ENCODE measurements around the gene INSYN2B. TPM values are rescaled to one million over a fixed set of nuclear protein-coding genes. Genes with fewer than 3 reads are reported as not detected.

Gene INSYN2B
- polyA plus RNA-seq, 1 donor (not counting 4 experiments of a cell fraction or from before 2014, with no cell fraction given), result 0.16 TPM

DNA sequence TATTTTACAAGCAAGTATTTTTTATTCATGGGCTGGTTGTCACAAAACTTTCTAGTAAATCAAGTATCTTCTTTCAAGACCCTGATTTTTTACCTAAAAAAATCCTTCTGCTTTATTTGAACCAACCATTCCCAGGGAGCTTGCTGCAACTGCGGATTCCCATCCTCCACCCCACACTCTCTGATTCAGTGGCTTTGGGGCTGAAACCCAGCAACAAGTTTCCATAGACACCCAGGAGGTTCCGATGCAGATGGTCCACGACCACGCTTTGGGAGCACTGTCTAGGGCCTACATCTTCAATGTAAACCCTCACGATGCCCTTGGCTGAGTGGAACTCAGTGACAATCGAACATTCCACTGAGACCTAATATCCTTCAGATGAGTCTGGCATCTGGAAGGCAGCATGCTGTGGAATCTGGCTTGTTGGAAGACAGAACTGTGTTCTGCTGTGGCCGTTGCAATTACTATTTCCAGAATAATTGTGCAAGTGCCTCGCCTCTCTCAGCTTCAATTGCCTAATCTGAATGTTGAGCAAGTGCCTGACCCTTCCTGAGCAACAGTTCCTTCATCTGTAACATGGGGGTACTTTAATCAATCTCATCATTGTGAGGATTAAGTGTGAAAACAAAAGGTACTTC, 105.1 kb downstream of the INSYN2B start:
- Histone ChIP-seq H3K27ac (ENCODE audit: control insufficient read depth, insufficient read depth, low read length) (no peak overlapping the region), H3K9me1 (ENCODE audit: control insufficient read depth, extremely low read depth, insufficient read depth, low read length) (no peaks in the 10 kb centered on the region), H3K4me1 (ENCODE audit: control insufficient read depth, extremely low read depth, insufficient read depth, low read length) (no peaks in the 10 kb centered on the region), H3K27me3 (ENCODE audit: control insufficient read depth, extremely low read depth, insufficient read depth, low read length) (no peaks in the 10 kb centered on the region), H3K9ac (ENCODE audit: control insufficient read depth, extremely low read depth, insufficient read depth, low read length) (no peak overlapping the region), H3K9me3 (ENCODE audit: control insufficient read depth, low read depth, low read length) (no peaks in the 10 kb centered on the region), H3K4me3 (ENCODE audit: control insufficient read depth in 2 of 3, extremely low read depth in 1 of 3, insufficient read depth in 2 of 3, low read depth in 1 of 3, low read length in 3 of 3) (no peak overlapping the region), H4K20me1 (ENCODE audit: control insufficient read depth, extremely low read depth, insufficient read depth, low read length) (no peaks in the 10 kb centered on the region), H3K79me2 (ENCODE audit: control insufficient read depth, insufficient read depth, low read length) (no peaks in the 10 kb centered on the region), H2AFZ (ENCODE audit: control insufficient read depth, low read length) (no peak overlapping the region), H3K4me2 (ENCODE audit: control insufficient read depth, extremely low read depth, insufficient read depth, low read depth, low read length) (no peak overlapping the region), H3K36me3 (ENCODE audit: control insufficient read depth in 2 of 2, extremely low read depth in 1 of 2, insufficient read depth in 2 of 2, low read length in 2 of 2) (no peaks in the 10 kb centered on the region)
- dilution Hi-C loops (cut with MboI; ENCODE audit: extremely low pct_ligation_motif_present, low sequenced_read_pairs), result no loop called here
- TF ChIP-seq, protein P1, sequence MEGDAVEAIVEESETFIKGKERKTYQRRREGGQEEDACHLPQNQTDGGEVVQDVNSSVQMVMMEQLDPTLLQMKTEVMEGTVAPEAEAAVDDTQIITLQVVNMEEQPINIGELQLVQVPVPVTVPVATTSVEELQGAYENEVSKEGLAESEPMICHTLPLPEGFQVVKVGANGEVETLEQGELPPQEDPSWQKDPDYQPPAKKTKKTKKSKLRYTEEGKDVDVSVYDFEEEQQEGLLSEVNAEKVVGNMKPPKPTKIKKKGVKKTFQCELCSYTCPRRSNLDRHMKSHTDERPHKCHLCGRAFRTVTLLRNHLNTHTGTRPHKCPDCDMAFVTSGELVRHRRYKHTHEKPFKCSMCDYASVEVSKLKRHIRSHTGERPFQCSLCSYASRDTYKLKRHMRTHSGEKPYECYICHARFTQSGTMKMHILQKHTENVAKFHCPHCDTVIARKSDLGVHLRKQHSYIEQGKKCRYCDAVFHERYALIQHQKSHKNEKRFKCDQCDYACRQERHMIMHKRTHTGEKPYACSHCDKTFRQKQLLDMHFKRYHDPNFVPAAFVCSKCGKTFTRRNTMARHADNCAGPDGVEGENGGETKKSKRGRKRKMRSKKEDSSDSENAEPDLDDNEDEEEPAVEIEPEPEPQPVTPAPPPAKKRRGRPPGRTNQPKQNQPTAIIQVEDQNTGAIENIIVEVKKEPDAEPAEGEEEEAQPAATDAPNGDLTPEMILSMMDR (optimal IDR thresholded peaks at IDR 0.05 in 1 of 3, IDR thresholded peaks at IDR 0.05 in 1 of 3, conservative IDR thresholded peaks at IDR 0.05 in 1 of 3; ENCODE audit: extremely low read depth in 1 of 3, insufficient read depth in 2 of 3, low read length in 3 of 3), result no peak
- TF ChIP-seq EZH2 (IDR thresholded peaks at IDR 0.05; ENCODE audit: low read length), result no peak
- no peak for DNase-seq (ENCODE audit: low read depth, low spot score)
- FAIRE-seq, result no peak

- dilution Hi-C loops (cut with MboI; ENCODE audit: extremely low pct_ligation_motif_present, low sequenced_read_pairs), result no loop called here
- FAIRE-seq (no peak), DNase-seq (ENCODE audit: low read depth, low spot score) (no peak)
- Histone ChIP-seq H3K36me3 (ENCODE audit: control insufficient read depth in 2 of 2, extremely low read depth in 1 of 2, insufficient read depth in 2 of 2, low read length in 2 of 2) (no peaks in the 10 kb centered on the region), H3K79me2 (ENCODE audit: control insufficient read depth, insufficient read depth, low read length) (no peaks in the 10 kb centered on the region), H3K27ac (ENCODE audit: control insufficient read depth, insufficient read depth, low read length) (no peak overlapping the region), H2AFZ (ENCODE audit: control insufficient read depth, low read length) (no peak overlapping the region), H3K4me2 (ENCODE audit: control insufficient read depth, extremely low read depth, insufficient read depth, low read depth, low read length) (no peak overlapping the region), H3K9me3 (ENCODE audit: control insufficient read depth, low read depth, low read length) (no peaks in the 10 kb centered on the region), H3K27me3 (ENCODE audit: control insufficient read depth, extremely low read depth, insufficient read depth, low read length) (no peaks in the 10 kb centered on the region), H4K20me1 (ENCODE audit: control insufficient read depth, extremely low read depth, insufficient read depth, low read length) (no peaks in the 10 kb centered on the region), H3K9me1 (ENCODE audit: control insufficient read depth, extremely low read depth, insufficient read depth, low read length) (no peaks in the 10 kb centered on the region), H3K4me1 (ENCODE audit: control insufficient read depth, extremely low read depth, insufficient read depth, low read length) (no peaks in the 10 kb centered on the region), H3K9ac (ENCODE audit: control insufficient read depth, extremely low read depth, insufficient read depth, low read length) (no peak overlapping the region), H3K4me3 (ENCODE audit: control insufficient read depth in 2 of 3, extremely low read depth in 1 of 3, insufficient read depth in 2 of 3, low read depth in 1 of 3, low read length in 3 of 3) (no peak overlapping the region)
- TF ChIP-seq, protein P1 (optimal IDR thresholded peaks at IDR 0.05 in 1 of 3, IDR thresholded peaks at IDR 0.05 in 1 of 3, conservative IDR thresholded peaks at IDR 0.05 in 1 of 3; ENCODE audit: extremely low read depth in 1 of 3, insufficient read depth in 2 of 3, low read length in 3 of 3), result no peak
- TF ChIP-seq EZH2 (IDR thresholded peaks at IDR 0.05; ENCODE audit: low read length), result no peak
These were observed 105.7 kb downstream of the INSYN2B start for GRCh38 chr5:169874621-169875020.
